ENCODE results near the gene RHEX. TPM values are rescaled to one million over a fixed set of nuclear protein-coding genes. Genes with fewer than 3 reads are reported as not detected.

RHEX gene
- total and polyA plus RNA-seq, 9 donors = 0.15 to 13.3 (median 1.8) TPM; not detected in 1

DNA sequence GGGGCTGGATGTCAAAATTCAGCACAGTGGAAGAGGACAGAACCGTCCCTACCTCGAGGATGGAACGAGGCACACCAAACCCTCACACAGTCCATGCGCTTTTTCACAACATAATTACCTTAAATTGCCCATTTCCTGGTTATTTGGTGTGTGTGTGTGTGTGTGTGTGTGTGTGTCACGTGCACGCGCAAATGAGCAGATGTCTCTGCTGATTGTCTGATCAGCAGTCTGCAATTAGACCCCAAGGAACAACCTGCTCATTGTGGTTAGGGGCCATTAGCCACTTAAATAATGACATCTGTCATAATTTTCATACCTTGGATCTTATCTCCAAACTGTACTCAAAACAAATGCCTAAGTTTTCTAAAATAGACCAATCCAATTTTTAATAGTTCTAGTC, 41.1 kb downstream of the RHEX start:
- no peaks in the 10 kb centered on the region for H3K4me1 ChIP-seq (ENCODE audit: insufficient read depth)
- H3K4me3 ChIP-seq = no peak overlapping the region
- H3K27ac ChIP-seq = no peak overlapping the region
- no peaks in the 10 kb centered on the region for H3K27me3 ChIP-seq
- TF ChIP-seq, protein P1, sequence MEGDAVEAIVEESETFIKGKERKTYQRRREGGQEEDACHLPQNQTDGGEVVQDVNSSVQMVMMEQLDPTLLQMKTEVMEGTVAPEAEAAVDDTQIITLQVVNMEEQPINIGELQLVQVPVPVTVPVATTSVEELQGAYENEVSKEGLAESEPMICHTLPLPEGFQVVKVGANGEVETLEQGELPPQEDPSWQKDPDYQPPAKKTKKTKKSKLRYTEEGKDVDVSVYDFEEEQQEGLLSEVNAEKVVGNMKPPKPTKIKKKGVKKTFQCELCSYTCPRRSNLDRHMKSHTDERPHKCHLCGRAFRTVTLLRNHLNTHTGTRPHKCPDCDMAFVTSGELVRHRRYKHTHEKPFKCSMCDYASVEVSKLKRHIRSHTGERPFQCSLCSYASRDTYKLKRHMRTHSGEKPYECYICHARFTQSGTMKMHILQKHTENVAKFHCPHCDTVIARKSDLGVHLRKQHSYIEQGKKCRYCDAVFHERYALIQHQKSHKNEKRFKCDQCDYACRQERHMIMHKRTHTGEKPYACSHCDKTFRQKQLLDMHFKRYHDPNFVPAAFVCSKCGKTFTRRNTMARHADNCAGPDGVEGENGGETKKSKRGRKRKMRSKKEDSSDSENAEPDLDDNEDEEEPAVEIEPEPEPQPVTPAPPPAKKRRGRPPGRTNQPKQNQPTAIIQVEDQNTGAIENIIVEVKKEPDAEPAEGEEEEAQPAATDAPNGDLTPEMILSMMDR (IDR thresholded peaks at IDR 0.05) = no peak
- no peak for TF ChIP-seq POLR2A (IDR thresholded peaks at IDR 0.05)
- TF ChIP-seq EP300 (IDR thresholded peaks at IDR 0.05) = no peak
- no peak for DNase-seq
- WGBS, 3 donors = 60 to 80% (median 70%) methylated on average over 7 of the region's 7 CpGs
- intact Hi-C loops (cut with DNase I) = no loop called here
- no peaks in the 10 kb centered on the region for H3K9me3 ChIP-seq
- H3K36me3 ChIP-seq = no peaks in the 10 kb centered on the region

DNA sequence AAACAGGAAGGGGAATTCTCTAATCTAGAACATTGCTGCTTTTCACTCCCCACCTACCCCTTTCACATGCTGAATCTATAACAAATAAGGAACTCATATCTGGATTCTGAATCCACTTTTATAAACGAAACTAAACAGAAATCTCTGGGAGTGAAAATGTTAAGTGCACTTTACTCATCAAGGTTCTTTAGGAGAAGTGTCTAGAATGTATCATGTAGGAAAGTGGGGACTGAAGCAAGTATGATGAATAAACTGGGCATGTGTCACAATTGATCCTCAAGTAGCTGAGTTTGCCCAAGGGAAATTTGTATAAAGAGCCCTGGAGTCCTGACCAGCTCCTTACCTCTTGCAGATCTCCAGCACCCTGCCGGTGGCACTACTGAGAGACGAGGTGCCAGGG, 44.4 kb downstream of the RHEX start:
- H3K27me3 ChIP-seq = no peaks in the 10 kb centered on the region
- DNase-seq = no peak
- no peaks in the 10 kb centered on the region for H3K36me3 ChIP-seq
- H3K4me3 ChIP-seq = no peak overlapping the region
- 70 to 77% (median 75%) methylated on average over 3 of the region's 3 CpGs for WGBS, 3 donors
- TF ChIP-seq, protein P1 (IDR thresholded peaks at IDR 0.05) = no peak
- TF ChIP-seq POLR2A (IDR thresholded peaks at IDR 0.05) (no peak), EP300 (IDR thresholded peaks at IDR 0.05) (no peak)
- intact Hi-C loops (cut with DNase I) = no loop called here
- no peaks in the 10 kb centered on the region for H3K9me3 ChIP-seq
- H3K27ac ChIP-seq = no peak overlapping the region
- H3K4me1 ChIP-seq (ENCODE audit: insufficient read depth) = no peaks in the 10 kb centered on the region

DNA sequence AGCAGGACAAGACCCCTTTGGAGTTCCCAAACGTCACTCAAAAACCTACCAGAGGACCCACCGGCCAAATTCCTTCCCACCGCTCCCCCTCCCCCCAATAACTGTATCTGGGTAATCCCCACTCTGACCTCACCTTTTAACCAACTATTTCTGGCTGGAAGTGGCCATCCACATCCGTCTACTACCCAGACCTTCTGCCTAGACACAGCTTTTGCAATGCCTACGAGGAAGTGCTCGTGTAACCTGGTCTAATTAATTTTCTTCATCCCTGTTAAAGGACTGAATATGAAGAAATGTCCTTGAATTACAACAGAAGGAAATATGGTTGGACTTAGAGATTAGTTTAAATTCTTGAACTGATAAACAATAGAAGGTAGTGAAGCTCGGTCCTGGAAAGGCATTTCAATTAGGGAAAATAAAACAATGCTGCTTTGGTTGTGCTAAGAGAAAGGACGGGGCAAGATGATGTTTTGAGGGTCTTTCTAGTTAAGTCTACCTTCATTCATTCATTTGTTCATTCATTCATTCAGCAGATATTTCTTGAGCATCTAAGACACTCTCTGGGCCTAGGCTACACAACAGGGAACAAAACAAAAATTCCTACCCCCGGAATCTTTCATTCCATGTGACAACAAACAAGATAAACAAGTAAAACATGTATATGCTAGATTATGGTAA, 45.4 kb downstream of the RHEX start:
- TF ChIP-seq EP300 (IDR thresholded peaks at IDR 0.05) (no peak), POLR2A (IDR thresholded peaks at IDR 0.05) (no peak)
- TF ChIP-seq, protein P1 (IDR thresholded peaks at IDR 0.05) = no peak
- Histone ChIP-seq H3K9me3 (no peaks in the 10 kb centered on the region), H3K36me3 (no peaks in the 10 kb centered on the region), H3K4me3 (no peak overlapping the region), H3K27ac (no peak overlapping the region), H3K4me1 (ENCODE audit: insufficient read depth) (no peaks in the 10 kb centered on the region), H3K27me3 (no peaks in the 10 kb centered on the region)
- 67 to 79% (median 77%) methylated on average over 9 of the region's 9 CpGs for WGBS, 3 donors
- intact Hi-C loops (cut with DNase I) = no loop called here
- no peak for DNase-seq

DNA sequence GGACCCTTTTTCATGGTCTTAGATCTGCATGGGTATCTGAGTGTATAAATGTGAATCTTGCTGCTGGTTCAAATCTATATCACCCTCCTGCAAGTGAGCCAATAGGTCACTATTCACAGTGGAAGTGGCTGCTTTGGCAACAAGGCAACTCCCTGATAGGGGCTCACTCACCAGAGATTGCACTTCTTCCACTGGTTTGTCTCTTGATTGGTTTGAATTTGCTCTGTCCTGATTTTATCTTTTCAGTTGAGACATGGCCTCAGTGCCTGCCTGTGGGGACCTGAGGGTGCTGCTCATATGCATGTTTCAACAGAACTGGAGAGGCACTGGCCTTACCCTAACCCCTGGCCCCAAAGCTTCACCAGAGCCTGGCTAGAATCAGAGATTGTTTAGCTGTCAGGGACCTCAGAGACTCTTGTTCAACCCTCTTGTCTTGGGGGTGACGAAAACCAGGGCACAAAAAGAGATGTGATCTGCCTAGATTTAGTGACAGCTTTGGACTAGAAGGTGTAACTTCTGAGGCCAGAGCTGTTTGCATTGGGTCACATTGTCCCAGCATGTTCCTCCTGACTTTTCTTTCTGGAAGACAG, 47.3 kb downstream of the RHEX start:
- Histone ChIP-seq H3K4me3 (no peak overlapping the region), H3K27me3 (no peaks in the 10 kb centered on the region), H3K9me3 (no peaks in the 10 kb centered on the region), H3K27ac (no peak overlapping the region), H3K36me3 (no peaks in the 10 kb centered on the region), H3K4me1 (ENCODE audit: insufficient read depth) (no peaks in the 10 kb centered on the region)
- no peak for DNase-seq
- WGBS, 3 donors = 81 to 100% (median 91%) methylated on average over 1 of the region's 1 CpG
- TF ChIP-seq POLR2A (IDR thresholded peaks at IDR 0.05) (no peak), EP300 (IDR thresholded peaks at IDR 0.05) (no peak)
- TF ChIP-seq, protein P1 (IDR thresholded peaks at IDR 0.05) = no peak
- intact Hi-C loops (cut with DNase I) = no loop called here

All from ovary (tissue), 9 donors.